Adrenal gland (tissue), 12 donors: ENCODE data around the gene KCNK10. TPM values are rescaled to one million over a fixed set of nuclear protein-coding genes. Genes with fewer than 3 reads are reported as not detected.

Source experiments
- DNase-seq, 7 donors: peaks; one replicate each; pipeline ENCODE4 v3.0.0-alpha.2; 2019 to 2020
- H3K27ac ChIP-seq, 5 donors: fragments of 200-600 bp; sonication (generic) in 4 of 5; 1 replicate in 3 of 5; 2 replicates in 2 of 5; pipeline versions ENCODE4 v1.5.1 to v1.8.0; 2016 to 2020; ENCODE audit warnings: mild to moderate bottlenecking in 1 of 5
- H3K27me3 ChIP-seq: fragments of 200-600 bp; 2 replicates; pipeline ENCODE4 v1.8.0; 2021
- H3K36me3 ChIP-seq, 2 donors: fragments of 200-600 bp; replicated peaks in 1 of 2; 1 replicate in 1 of 2; 2 replicates in 1 of 2; pipeline versions ENCODE4 v1.5.1 to v1.8.0; 2018 to 2022
- H3K4me1 ChIP-seq, 2 donors: fragments of 200-600 bp; replicated peaks in 1 of 2; 1 replicate in 1 of 2; 2 replicates in 1 of 2; pipeline versions ENCODE4 v1.5.1 to v1.8.0; 2018 to 2021
- H3K4me3 ChIP-seq, 4 donors: fragments of 200-600 bp; sonication (generic) in 3 of 4; one replicate each; pipeline ENCODE4 v1.5.1; 2016 to 2018
- H3K9me3 ChIP-seq, 3 donors: fragments of 200-600 bp; sonication (generic) in 1 of 3; replicated peaks in 1 of 3; 1 replicate in 2 of 3; 2 replicates in 1 of 3; pipeline versions ENCODE4 v1.5.1 to v1.8.0; 2016 to 2021
- POLR2A ChIP-seq, 2 donors: fragments of 450-650 bp; IDR thresholded peaks; one replicate each; pipeline ENCODE4 v1.6.1; 2017; ENCODE audit warnings: antibody characterized with exemption in 2 of 2, mild to moderate bottlenecking in 2 of 2, moderate library complexity in 1 of 2
- WGBS, 4 donors: extraction: QIAGEN DNeasy Blood & Tissue Kit in 2 of 4; methylation state at CpG; one replicate each; pipeline versions ENCODE4 v1.1.5 to v1.1.7; 2013 to 2017; 5-methylcytosine and 5-hydroxymethylcytosine counted together
- intact Hi-C, 2 donors: fragments of 100-400 bp; cut with DNase I; formaldehyde crosslinking; loops; one replicate each; pipeline versions ENCODE4 v1.14.1 to v1.15.0; 2022 to 2023
- polyA plus RNA-seq, 3 donors: library from polyadenylated mRNA; stranded (reverse); fragments of 200-250 nt in 2 of 3; fragments of 350-450 nt in 1 of 3; fragmentation: Illumina TruSeq in 1 of 3; extraction: RNeasy Lipid Tissue Mini Kit (QIAGEN cat#74804) in 1 of 3; gene quantifications; one replicate each; pipeline ENCODE4 v1.2.3, GENCODE V29; 2013 to 2014
- total RNA-seq, 9 donors: library from RNA; depleted of rRNA in 4 of 9; stranded (reverse); fragments of >200 nt in 4 of 9; fragments of 120-200 nt in 1 of 9; fragmentation: NEBNext Ultra II Directional in 1 of 9; extraction: Animal tissue kit (Norgen Biotek cat#: 25700) in 1 of 9; gene quantifications; one replicate each; pipeline versions ENCODE4 v1.1.0 to v1.2.4, GENCODE V29; 2013 to 2023
- TF ChIP-seq, protein P1 (sequence below), 6 experiments: fragments of 450-650 bp in 4 of 6; fragments of 200-600 bp in 2 of 6; sonication (generic) in 1 of 6; IDR thresholded peaks; 1 replicate in 5 of 6; 2 replicates in 1 of 6; pipeline versions ENCODE4 v1.5.1 to v1.8.0; 2016 to 2021; ENCODE audit warnings: antibody characterized with exemption in 6 of 6, mild to moderate bottlenecking in 2 of 6, moderate library complexity in 1 of 6
- donor health status: healthy with polysubstance abuse.
- donor health status: Bipolar disorder and iron deficiency.
- donor health status: DM: yes; HTN: yes; CAD: no.
- donor health status: DM: no; HTN: no; CAD: no.
- donor health status: DM: no; HTN: no; CAD: no.
- donor health status: DM: yes; HTN: yes; CAD: no.

Gene KCNK10
- total and polyA plus RNA-seq, 12 donors, result 0.03 to 1.1 (median 0.60) TPM; not detected in 7

DNA sequence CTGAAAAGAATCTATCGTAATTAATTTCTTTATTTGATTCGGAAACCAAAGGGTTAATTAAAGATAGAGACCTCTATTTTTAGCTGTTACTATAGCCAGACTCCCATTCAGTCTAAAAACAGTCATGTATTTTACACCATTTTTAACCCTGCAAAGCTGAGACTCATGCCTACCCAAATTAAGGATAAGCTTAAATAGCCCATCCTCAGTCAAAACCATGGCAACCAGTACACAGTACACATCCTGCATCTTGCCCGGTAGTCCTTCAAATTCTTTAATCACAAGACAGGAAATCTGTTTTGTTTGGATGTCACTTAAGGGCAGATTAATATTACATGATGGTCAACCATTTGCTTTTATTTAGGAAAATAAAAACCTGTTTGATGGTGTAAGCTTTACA is 25.5 kb upstream of the KCNK10 start:
- no peak overlapping the region for H3K27ac ChIP-seq
- 48 to 57% (median 53%) methylated on average over 3 of the region's 3 CpGs for WGBS, 4 donors
- intact Hi-C loops, result no loop called here

DNA sequence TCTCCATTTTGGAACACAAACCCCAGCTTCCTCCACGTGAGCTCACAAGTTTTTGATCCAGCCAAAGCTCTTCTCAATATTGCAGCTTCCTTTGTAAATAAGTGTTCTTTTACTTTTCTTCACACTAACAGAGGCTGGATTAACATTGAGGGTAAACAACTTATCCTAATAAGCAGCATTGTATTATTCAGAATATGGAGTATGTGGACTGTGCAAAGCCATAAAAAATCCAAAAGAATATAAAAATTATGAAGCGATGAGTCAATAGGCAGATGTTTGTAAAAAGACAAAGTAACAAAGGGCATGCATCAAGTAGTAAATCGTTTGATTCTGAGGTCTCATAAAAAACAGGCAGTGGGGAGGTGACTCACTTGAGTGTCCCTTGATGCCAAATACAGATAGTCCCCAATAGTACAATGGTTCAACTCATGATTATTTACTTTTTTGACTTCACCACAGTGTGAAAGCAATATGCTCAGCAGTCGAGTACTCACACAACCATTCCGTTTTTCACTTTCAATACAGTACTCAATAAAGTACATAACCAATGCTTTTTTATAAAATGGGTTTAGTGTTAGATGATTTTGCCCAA is 23.1 kb upstream of the KCNK10 start:
- TF ChIP-seq, protein P1, sequence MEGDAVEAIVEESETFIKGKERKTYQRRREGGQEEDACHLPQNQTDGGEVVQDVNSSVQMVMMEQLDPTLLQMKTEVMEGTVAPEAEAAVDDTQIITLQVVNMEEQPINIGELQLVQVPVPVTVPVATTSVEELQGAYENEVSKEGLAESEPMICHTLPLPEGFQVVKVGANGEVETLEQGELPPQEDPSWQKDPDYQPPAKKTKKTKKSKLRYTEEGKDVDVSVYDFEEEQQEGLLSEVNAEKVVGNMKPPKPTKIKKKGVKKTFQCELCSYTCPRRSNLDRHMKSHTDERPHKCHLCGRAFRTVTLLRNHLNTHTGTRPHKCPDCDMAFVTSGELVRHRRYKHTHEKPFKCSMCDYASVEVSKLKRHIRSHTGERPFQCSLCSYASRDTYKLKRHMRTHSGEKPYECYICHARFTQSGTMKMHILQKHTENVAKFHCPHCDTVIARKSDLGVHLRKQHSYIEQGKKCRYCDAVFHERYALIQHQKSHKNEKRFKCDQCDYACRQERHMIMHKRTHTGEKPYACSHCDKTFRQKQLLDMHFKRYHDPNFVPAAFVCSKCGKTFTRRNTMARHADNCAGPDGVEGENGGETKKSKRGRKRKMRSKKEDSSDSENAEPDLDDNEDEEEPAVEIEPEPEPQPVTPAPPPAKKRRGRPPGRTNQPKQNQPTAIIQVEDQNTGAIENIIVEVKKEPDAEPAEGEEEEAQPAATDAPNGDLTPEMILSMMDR (IDR thresholded peaks at IDR 0.05), result no peak
- no peak for TF ChIP-seq POLR2A (IDR thresholded peaks at IDR 0.05)
- no peaks in the 10 kb centered on the region for H3K4me1 ChIP-seq
- H3K27ac ChIP-seq, result no peak overlapping the region
- no peaks in the 10 kb centered on the region for H3K27me3 ChIP-seq
- intact Hi-C loops, result no loop called here
- 65 to 71% (median 67%) methylated on average over 5 of the region's 5 CpGs for WGBS, 4 donors
- H3K4me3 ChIP-seq, result no peak overlapping the region
- no peak for DNase-seq
- H3K9me3 ChIP-seq, result no peaks in the 10 kb centered on the region
- no peaks in the 10 kb centered on the region for H3K36me3 ChIP-seq

More for the DNA sequence above, 25.5 kb upstream of the KCNK10 start:
- TF ChIP-seq POLR2A (IDR thresholded peaks at IDR 0.05), result no peak
- TF ChIP-seq, protein P1 (IDR thresholded peaks at IDR 0.05), result no peak
- no peak for DNase-seq
- no peaks in the 10 kb centered on the region for H3K27me3 ChIP-seq
- H3K9me3 ChIP-seq, result no peaks in the 10 kb centered on the region
- H3K36me3 ChIP-seq, result no peaks in the 10 kb centered on the region
- no peak overlapping the region for H3K4me3 ChIP-seq
- no peaks in the 10 kb centered on the region for H3K4me1 ChIP-seq

DNA sequence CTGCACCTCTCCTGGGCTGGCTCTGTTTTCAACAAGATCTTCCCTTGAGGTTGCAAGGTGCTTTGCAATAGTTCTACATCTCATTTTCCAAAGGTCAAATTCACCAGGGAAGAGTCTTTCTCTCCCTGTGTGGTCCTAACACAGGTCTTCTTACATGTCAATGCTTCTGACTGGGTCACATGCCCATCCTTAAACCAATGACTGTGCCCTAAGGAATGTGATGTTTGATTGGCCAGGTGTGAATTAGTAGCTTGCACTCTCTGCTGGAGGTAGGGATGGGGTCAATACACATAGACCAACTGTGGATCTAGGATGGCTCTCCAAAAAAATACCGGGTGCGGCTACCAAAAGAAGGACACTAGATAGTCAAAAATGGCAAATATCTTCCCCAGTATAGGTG is 19.9 kb upstream of the KCNK10 start:
- H3K4me1 ChIP-seq, result no peaks in the 10 kb centered on the region
- H3K27ac ChIP-seq, result no peak overlapping the region
- H3K36me3 ChIP-seq, result no peaks in the 10 kb centered on the region
- 68 to 100% (median 86%) methylated on average over 2 of the region's 2 CpGs for WGBS, 4 donors
- intact Hi-C loops, result no loop called here
- TF ChIP-seq POLR2A (IDR thresholded peaks at IDR 0.05), result no peak
- TF ChIP-seq, protein P1 (IDR thresholded peaks at IDR 0.05), result no peak
- DNase-seq, result no peak
- H3K27me3 ChIP-seq, result no peaks in the 10 kb centered on the region
- H3K4me3 ChIP-seq, result no peak overlapping the region
- no peaks in the 10 kb centered on the region for H3K9me3 ChIP-seq

DNA sequence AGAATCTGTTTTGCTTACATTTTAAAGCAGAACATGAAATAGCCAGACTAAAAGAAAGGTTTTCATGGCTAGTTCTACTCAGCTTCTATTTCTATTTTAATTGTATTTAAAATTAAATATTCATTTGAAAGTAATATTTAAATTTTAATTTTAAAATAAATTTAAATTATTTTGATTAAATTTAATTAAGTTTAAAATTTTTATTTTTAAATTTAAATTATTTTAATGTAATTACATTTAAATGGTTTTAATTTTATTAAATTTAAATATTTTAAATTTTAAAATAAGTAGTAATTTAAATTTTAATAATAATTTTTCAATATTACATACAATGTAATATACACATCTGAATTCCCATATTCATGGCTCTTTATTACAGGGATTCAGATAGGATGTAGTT is 17.3 kb upstream of the KCNK10 start:
- intact Hi-C loops, result no loop called here
- H3K27me3 ChIP-seq, result peaks cover 5% of the 10 kb centered on the region
- DNase-seq, result no peak
- H3K36me3 ChIP-seq, result no peaks in the 10 kb centered on the region
- H3K27ac ChIP-seq, result no peak overlapping the region
- no peak overlapping the region for H3K4me3 ChIP-seq
- no peak for TF ChIP-seq POLR2A (IDR thresholded peaks at IDR 0.05)
- TF ChIP-seq, protein P1 (IDR thresholded peaks at IDR 0.05), result no peak
- H3K4me1 ChIP-seq, result no peaks in the 10 kb centered on the region
- H3K9me3 ChIP-seq, result no peaks in the 10 kb centered on the region
